ENCODE measurements around the gene UNKL.

DNA sequence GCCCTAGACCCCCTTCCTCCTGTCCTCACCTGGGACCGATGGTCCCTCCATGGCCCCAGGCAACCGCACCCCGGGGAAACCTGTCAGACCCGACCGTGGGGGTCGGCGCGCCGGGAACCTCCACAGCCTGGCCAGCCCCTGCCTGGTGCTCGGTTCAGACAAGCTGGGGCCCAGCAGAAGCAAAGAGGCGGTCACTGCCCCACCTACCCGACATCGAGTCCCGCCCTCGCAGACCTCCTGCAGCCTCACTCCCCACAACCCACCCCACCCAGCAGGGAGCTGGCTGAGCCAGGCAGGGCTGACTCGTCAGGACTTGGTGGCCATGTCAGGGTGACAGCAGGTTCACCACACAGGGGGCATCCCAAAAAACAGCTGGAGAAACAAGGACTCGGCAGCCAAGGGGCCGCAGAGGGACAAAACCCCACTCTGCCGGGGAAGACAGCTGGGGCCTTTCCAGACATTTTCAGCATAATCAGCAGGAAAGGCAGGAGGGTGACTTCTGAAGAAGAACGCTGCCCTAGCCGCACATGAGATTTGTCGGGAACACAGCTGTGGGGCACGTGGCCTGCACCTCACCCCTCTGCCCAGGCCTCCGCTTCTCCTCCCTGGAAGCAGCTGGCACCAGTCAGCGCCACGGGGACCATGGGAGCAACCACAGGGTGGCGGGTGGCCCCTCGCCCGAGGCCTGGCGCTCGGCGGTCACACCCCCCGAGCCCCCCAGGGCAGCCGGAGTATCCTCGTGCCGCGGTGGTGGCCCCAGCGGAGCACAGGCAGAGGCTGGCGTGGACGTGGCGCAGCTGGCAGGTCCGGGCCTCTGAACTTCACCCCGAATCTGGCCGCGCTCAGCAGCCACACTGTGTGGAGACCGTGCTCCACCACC, 39.8 kb downstream of the UNKL start:
- no peak for TF ChIP-seq POLR2A (IDR thresholded peaks at IDR 0.05)
- TF ChIP-seq, protein P1, sequence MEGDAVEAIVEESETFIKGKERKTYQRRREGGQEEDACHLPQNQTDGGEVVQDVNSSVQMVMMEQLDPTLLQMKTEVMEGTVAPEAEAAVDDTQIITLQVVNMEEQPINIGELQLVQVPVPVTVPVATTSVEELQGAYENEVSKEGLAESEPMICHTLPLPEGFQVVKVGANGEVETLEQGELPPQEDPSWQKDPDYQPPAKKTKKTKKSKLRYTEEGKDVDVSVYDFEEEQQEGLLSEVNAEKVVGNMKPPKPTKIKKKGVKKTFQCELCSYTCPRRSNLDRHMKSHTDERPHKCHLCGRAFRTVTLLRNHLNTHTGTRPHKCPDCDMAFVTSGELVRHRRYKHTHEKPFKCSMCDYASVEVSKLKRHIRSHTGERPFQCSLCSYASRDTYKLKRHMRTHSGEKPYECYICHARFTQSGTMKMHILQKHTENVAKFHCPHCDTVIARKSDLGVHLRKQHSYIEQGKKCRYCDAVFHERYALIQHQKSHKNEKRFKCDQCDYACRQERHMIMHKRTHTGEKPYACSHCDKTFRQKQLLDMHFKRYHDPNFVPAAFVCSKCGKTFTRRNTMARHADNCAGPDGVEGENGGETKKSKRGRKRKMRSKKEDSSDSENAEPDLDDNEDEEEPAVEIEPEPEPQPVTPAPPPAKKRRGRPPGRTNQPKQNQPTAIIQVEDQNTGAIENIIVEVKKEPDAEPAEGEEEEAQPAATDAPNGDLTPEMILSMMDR (IDR thresholded peaks at IDR 0.05 in 8 of 11, conservative IDR thresholded peaks at IDR 0.05 in 3 of 11), result no peak
